ENCODE results near the gene CRY1.
"Not testable (repeated sequence)": the region's sequence is repeated elsewhere in the genome, so short reads cannot be mapped to it uniquely, and the experiment has no call there.

Gene CRY1

DNA sequence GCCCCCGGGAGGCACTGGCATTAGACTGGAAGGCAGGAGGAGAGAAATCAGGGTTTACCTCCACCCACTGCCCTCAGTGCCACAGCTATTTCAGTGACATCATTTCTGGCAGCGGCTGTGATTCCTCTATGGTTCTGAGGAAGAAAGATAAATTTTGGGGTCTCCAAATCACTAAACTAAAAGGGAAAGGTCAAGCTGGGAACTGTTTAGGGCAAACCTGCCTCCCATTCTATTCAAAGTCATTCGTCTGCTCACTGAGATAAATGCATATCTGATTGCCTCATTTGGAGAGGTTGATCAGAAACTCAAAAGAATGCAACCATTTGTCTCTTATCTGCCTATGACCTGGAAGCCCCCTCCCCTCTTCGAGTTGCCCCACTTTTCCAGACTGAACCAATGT, 14.0 kb upstream of the CRY1 start:
- DNase-seq: no peak

DNA sequence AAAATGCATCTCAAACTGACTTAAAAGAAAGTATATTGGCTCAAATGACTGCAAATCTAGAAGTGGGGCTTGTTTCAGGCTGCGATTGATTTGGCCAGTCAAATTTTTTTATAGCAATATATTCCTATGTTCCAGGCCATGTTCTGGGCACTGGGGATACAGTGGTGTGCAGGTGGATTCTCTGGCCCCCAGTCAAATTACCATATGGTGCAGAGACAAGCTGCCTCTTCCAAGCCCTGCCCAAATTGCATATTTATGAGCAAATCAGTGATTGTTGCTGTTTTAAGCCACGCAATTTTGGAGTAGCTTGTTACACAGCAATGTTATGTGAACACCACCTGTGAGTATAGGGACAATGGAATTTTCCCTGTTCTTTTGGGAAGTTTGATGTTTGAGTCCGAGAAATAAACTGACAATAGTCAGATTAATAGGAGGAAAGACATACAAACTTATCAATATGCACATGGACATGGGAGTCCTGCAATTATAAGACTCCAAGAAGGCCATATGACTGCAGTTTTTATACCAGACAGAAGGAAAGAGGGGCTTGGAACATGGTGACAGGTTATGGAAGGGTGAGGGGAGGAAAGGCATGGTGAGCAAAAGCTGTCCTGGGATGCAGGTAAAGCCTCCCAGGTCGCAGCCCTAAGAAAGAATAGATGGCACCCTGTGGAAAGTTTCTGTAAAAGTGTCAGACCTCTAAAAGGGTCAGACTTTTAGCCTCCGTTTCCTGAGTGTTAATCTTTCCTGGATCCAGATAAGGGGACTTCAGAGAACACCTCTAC, 13.1 kb upstream of the CRY1 start:
- DNase-seq: no peak

DNA sequence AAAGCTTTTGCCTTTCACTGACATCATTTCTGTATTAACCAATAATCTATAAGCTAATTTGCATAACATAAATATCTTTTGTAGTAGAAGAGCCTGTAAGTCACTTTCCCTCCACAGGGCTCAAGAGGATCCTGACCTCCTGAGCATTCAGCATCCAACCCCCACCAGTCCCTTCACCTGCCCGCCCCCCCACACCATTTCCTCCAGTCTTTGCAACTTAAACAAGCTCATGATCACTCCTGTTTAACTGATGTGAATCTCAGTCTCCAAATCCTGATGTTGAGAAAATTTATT, 12.0 kb upstream of the CRY1 start:
- no peak for DNase-seq

DNA sequence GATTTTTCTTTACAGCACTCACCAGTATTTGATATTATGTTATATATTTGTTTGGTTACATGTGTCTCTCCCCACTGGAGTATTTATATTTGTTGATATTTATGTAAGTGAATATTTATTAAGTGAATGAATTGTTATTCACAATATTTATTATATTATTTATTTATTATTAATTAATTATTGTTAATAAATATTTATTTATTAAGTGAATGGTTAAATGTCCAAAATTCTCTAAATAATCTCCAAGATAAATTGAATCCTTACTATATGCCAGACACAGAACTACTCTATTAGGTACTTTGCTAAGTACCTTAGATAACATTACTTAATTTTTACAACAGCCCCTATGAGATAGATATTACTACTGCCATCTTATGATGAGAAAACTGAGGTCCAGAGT, 10.2 kb upstream of the CRY1 start:
- DNase-seq: no peak

DNA sequence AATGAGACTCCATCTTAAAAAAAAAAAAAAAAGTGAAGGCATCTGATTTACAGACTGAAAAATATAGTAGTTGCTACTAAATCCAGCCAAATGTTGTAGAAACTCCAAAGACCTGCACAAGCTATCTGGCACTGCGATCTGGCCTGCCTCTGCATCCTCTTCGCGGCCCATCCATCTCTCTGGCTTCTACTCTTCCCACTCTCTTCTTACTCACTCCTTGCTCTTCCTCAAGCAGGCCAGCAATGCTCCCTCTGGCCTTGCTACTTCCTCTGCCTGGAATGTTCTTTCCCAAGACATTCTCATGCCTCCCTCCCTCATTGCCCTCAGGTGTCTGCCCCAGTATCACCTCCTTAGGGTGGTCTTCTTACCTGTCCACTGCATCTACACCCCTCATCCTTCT, 9.7 kb upstream of the CRY1 start:
- no peak for DNase-seq

DNA sequence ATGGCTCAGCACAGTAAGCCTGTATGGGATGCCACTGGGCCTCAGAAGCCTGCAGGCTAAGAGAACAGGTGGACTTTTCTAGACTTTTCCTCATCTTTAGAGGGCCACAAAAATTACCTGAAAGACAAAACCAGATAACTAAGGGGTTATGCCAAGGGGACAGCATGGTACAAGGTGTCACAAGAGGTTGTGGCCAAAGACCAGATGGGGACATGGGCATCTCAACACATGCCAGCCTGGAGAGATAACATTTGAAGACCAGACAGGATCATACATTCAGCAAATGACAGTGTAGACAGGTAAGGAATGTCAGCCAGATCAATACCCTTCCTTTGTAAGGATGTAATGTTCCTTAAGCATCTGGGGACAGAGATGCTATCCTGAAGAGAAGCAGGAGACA, 8.9 kb upstream of the CRY1 start:
- DNase-seq: no peak

DNA sequence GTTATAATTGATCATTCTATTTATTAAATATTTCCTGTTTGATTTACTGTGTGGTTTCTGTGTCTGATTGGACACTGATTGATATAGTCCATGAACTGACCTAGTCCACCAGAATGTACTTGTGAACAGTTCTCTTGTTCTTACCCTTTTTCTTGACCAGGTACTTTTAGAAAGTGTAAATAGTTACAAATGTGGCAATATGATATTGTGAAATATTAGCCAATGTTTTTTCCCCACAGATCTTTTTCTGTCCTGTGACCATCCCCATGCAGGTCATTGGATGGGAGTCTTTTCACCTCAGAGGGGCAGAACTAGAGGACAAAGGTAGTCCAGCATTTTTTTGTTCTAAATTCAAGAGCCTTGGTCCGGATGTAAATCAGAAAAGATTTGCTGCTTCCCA, 8.3 kb upstream of the CRY1 start:
- DNase-seq: no peak

DNA sequence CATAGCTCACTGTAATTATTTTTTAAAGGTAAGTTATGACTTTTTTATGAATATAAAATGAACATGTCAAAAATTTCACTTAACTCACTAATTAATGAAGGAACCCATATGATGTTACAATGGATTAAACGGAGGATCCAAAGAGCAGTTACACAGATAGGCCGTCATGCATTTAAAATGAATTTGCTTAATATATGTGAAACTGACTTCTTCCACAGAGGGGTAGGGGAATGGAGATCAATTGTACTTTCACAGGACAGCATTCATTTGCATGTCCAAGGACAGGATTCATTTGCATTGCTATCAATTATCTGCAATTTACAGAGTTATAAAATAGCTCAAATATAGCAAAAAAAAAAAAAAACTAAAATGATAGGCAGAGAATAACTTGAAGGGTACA, 6.6 kb upstream of the CRY1 start:
- DNase-seq: no peak

DNA sequence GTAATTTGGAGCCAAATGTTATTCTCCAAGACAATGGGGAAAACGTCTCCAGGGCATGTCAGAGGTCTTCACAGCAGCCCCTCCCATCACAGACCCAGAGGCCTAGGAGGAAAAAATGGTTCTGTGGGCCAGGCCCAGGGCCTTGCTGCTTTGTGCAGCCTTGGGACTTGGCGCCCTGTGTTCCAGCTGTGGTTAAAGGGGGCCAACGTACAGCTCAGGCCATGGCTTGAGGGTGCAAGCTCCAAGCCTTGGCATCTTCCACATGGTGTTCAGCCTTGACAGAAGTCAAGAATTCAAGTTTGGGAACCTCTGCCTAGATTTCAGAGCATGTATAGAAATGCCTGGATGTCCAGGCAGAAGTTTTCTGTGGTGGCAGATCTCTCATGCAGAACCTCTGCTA, 3.2 kb upstream of the CRY1 start:
- no peak for DNase-seq

DNA sequence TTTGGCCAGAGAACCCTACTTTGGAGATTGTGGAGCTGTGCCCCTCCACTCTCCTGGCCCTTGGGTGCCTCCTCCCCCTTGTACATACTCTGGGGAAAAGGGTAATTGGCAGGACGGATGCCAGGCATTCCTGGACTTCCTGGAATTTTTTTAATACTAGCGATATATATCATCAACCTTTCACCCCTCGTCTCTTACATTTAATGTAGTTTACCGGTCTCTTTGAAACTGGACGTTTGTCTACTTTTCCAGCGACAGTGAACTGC, 767 bp upstream of the CRY1 start:
- DNase-seq: no peak

DNA sequence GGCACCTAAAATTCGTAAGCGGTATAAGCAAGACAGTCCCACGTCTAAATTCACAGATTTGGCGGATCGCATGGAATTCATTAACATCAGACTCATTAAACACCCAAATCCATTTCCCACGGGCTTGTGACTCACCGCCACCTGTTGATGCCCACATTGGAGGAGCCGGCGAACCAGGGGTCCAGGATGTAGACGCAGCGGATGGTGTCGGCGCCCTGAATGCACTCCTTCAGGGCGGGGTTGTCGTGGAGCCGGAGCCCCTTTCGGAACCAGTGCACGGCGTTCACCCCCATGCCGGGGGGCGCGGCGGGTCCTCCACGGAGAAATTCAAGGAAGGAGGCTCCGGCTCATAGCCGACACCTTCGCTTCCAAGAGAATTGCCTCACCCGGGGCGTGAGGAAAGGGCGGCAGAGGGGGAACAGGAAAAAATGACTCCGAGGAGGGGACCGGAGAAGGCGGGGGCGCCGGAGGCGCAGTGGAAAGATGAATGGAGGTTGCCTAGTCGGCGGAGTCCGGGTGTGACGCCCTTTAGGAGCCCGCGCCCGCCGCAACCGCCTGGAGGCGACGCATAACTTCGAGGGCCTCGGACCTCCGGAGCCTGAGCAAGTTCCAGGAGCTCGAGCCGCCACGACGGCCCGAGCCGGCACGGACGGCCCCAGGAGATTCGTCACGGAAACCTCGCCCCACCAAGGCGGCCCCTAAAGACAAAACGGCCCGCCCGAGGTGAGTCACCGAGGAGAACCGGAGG, 506 bp downstream of the CRY1 start:
- DNase-seq: peak; percentile 47

DNA sequence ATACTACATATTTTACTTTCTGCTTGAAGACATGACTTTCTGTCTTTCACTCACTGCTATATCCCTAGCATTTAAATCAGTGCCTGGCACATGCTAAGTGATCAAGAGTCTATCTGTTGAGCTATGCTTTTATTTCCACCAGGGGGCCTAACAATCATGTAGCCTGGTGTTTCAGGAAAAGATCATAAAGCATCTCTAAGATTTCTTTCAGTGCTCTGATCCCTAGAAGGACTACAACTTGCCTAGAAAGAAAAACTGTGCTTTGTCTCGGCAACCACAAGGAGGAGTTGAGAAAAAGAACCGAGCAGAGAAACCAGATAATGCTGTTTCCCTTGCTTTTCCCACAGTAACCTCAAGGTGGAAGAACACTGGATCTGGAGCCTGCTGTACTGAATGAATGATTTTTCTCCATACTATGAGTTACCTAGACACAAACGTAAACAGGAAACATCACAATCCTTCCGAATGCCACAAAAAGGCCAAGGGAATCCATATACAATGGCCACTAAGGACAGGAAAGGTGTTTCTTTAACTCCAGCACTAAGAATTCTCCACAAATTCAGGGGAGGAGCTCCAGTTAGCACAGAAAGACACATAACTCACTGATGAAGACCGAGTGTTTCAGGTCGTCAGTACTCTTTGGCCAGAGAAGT, 1.2 kb downstream of the CRY1 start:
- peak; percentile 79 for DNase-seq

DNA sequence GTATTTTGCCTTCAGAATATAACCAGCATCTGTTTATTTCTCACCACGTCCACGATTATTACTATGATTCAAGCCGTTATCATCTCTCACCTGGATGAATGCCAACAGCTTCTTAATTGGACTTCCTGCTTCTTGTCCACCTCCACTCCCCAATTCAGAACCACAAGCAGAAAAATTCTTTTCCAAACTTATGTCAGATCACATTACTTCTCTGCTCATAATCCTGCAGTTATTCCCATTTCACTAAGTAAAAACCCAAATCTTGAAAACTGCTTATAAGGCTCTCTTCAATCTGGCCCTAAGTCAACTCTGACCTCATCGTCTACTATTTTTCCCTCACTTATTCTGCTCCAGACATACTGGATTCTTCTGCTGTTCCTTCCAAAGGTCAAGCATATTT, 2.0 kb downstream of the CRY1 start:
- DNase-seq: no peak

DNA sequence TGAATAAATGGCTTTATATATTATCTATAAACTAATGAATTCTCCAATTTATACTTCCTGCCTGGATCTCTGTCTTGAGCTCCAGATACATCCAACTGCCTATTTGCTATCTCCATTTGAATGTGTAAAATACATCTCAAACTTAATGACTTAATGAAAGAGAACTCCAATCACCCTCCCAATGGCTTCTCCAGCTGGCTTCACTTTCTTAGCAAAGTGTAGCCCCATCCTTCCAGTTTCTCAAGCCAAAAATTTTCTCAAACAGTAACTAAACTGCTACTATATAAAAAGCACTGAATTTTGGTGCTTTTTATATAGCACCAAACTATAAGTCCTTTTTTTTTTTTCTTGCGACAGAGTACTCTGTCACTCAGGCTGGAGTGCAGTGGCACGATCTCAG, 2.6 kb downstream of the CRY1 start:
- no peak for DNase-seq

DNA sequence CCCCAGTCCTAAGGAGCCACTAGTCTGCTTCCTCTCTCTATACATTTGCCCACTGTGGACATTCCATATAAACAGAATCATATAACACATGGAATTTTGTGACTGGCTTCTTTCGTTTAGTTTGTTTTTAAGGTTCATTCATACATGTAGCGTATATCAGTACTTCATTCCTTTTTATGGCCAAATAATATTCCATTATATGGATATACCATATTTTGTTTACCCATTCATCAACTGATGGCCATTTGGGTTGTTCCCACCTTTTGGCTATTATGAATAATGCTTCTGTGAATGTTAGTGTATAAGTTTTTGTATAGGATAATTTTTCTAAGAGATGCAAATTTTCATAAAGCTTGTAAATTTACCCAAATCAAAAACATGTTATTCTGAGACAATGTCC, 4.4 kb downstream of the CRY1 start:
- no peak for DNase-seq

DNA sequence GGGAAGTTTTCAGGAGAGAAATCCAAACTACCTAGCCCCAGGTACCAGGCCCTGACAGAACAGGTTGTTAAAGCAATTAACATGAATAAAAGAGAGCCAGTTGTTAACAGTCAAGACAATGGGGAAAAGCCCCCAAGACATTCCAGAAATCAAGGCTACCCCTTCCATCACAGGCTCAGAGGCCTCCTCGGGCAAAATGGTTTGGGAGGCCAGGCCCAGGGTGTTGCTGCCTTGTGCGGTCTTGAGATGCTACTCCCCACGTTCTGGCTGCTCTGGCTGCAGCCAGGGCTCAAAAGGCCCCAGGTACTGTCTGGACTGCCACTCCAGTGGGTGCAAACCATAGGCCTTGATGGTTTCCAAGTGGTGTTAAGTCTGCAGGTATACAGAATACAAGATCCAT, 7.0 kb downstream of the CRY1 start:
- no peak for DNase-seq

DNA sequence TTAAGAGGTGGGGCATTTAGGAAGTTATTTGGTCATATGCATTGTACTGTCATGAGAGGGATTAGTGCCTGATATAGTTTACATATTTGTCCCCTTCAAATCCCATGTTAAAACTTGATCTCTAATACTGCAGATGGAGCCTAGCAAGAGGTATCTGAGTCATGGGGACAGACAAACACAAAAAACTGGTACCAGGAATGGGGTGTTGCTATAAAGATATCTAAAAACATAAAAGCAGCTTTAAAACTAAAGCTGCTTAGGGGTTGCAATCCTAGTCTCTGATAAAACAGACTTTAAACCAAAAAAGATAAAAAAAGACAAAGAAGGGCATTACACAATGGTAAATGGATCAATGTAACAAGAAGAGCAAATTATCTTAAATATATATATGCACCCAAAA, 11.6 kb downstream of the CRY1 start:
- DNase-seq: no peak

DNA sequence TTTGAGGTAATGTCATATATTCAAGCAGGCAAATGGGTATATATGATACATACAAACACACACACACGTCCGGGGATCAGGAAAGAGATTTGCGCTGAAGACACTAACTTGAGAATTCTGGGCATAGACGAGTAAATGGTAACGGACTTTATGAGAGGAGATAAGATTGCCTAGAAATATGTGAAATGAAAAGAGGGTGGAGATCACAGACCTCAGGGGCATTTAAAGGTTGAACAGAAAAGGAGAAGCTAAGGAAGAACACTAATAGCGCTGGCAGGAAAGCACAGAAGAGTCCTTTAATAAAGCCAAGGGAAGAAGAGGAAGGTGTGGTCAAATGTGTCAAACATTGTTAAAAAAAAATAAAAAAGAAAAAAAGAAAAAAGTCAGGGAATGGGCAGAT, 13.1 kb downstream of the CRY1 start:
- DNase-seq: no peak

DNA sequence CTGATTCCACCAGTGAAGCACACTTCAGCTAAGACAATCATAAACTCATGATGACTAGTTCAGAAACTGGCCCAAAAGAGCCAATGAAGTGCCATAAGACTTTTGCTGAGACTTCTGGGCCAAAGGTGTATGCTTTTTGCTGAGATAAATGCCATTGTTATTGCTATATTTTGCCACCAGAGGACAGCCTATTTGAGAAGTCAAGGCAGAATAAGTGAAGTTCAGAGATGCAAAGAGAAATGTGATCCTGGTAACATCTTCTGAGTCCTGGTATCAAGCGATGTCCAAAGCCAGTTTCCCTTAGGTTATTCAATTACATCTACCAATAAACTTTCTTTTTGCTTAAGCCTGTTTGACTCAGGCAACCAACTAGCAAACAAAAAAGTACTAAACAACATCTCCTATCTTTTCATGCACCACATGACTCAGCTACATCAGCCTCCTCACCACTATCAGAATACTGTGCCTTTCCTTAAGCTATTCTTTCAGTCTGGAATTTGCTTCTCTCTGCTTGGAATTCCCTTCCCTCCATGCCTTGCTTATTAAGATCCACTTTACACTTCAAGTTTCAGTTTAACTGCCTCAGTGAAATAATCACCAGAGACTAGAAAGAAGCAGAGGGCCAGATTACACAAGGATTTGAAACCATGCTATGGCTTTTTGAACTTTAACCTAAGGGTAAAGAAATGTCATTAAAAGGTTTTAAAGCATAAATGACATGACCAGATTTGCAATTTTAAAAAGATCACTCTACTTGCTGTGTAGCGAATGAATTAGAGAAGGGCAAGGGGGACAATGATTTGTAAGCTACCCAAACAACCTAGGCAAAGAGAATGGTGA, 14.0 kb downstream of the CRY1 start:
- peak; percentile 14 for DNase-seq

DNA sequence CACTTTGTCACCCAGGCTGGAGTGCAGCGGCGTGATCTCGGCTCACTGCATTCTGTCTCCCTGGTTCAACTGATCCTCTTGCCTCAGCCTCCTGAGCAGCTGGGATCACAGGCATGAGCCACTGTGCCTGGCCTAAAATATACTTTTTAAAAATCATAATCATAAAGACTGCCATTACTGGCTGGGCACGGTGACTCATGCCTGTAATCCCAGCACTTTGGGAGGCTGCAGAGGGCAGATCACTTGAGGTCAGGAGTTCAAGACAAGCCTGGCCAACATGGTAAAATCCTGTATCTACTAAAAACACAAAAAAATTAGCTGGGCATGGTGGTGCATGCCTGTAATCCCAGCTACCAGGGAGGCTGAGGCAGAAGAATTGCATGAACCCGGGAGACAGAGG, 20.1 kb downstream of the CRY1 start:
- DNase-seq: not testable (repeated sequence)

DNA sequence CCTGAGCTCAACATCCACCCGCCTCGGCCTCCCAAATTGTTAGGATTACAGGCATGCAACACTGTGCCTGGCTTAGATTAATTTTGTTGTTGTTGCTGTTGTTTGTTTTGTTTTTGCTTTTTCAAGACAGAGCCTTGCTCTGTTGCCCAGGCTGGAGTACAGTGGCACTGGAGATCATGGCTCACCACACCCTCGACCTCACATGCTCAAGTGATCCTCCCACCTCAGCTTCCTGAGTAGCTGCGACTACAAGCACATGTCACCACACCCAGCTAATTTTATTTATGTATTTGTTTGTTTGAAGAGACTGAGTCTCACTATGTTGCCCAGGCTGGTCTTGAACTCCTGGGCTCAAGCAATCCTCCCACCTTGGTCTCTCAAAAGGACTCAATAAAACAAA, 26.7 kb downstream of the CRY1 start:
- no peak for DNase-seq

DNA sequence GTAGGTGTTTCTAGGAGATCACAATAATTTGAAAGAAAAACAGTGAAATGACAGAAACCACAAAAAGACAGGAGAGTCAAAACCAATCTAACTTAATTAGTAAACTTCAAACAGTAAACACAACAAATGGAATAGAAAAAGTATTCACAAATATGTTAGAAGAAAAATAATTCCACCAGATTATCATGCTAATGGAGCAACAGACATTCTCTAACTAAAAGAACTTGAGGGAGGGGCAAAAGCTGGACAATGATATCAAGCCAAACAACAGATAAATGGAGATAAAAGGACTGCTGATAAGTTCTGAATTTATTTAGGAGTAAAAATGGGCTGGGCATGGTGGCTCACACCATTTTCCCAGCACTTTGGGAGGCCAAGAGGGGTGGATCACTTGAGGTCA, 28.7 kb downstream of the CRY1 start:
- DNase-seq: no peak

DNA sequence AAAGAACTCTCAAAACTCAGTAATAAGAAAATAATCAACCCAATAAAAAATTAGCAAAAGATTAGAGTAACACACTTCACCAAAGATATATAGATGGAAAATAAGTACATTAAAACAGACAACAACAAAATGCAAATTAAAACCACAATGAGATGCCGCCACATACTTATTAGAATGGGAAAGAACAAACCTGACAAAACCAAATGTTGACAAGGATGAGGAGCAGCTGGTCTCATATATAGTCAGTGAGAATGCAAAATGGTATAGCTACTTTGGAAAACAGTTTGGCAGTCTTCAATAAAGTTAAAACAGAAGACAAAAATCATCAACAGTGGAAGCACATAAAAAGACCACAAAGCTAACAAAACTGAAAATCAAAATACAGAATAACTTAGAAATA, 29.1 kb downstream of the CRY1 start:
- DNase-seq: no peak

DNA sequence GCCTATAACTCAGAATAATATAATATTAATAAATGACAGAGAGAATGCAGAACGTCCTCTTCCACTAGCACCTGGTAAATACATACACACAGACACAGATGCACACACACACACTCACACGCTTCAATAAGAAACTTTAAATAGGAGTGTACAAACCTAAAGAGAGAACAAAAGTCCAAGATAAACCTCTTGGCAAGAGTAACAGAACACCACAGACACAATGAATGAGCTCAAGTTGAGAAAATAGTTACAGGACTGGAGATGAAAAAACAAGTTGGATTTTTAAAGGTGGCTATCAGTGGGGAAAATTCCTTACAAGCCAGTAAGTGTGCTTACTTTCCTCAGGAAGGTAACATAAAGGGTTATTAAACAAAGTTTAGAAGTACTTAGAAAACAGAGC, 35.2 kb downstream of the CRY1 start:
- no peak for DNase-seq

Data from suppressor macrophage treated with lipopolysaccharide for 4 hours (primary cell).